ENCODE data around the gene TFDP1.

TFDP1 gene

GRCh38 chr13:113577881-113578435 is 6.6 kb upstream of the TFDP1 start:
- Histone ChIP-seq H3K9me3 (ENCODE audit: insufficient read depth, low read depth, low read length) (no peaks in the 10 kb centered on the region), H3K36me3 (ENCODE audit: control insufficient read depth in 1 of 2, insufficient read depth in 2 of 2, low read length in 2 of 2) (no peaks in the 10 kb centered on the region), H4K12ac (ENCODE audit: low read depth, low read length) (no peak overlapping the region), H3K79me2 (ENCODE audit: control insufficient read depth, insufficient read depth, low read length, poor library complexity) (no peaks in the 10 kb centered on the region), H2AFZ (ENCODE audit: insufficient read depth, low read length, poor library complexity) (no peak overlapping the region), H4K8ac (ENCODE audit: low read depth, low read length) (no peak overlapping the region), H2AK5ac (ENCODE audit: low read length) (no peak overlapping the region), H2BK120ac (ENCODE audit: insufficient read depth, low read length, poor library complexity) (no peak overlapping the region), H3K9ac (ENCODE audit: low read length) (no peak overlapping the region), H3K79me1 (ENCODE audit: low read length) (no peaks in the 10 kb centered on the region), H3K4me3 (ENCODE audit: low read depth, low read length) (no peak overlapping the region), H3K27ac (ENCODE audit: low read depth, low read length) (no peak overlapping the region), H3K4me1 (ENCODE audit: control insufficient read depth in 1 of 2, insufficient read depth in 2 of 2, low read length in 2 of 2) (no peaks in the 10 kb centered on the region), H3K14ac (ENCODE audit: low read length) (no peak overlapping the region), H2BK5ac (ENCODE audit: low read depth, low read length, poor library complexity) (no peak overlapping the region), H2BK12ac (ENCODE audit: low read length) (no peak overlapping the region), H3K4me2 (ENCODE audit: low read length) (no peak overlapping the region), H3K4ac (ENCODE audit: low read depth, low read length) (no peak overlapping the region), H3K18ac (ENCODE audit: low read length) (no peak overlapping the region), H3K27me3 (ENCODE audit: insufficient read depth, low read length) (no peaks in the 10 kb centered on the region), H4K91ac (ENCODE audit: low read depth, low read length) (no peak overlapping the region), H3K23ac (ENCODE audit: low read length) (no peak overlapping the region)
- no CpG with 5 or more reads among the region's 2 CpGs for WGBS (ENCODE audit: extremely low coverage, insufficient coverage, insufficient read length)
- DNase-seq, result no peak

- 83% methylated on average over 1 of the region's 8 CpGs for WGBS (ENCODE audit: extremely low coverage, insufficient coverage, insufficient read length)
- no peak overlapping the region for H3K27ac ChIP-seq (ENCODE audit: low read depth, low read length)
- H3K4me1 ChIP-seq (ENCODE audit: control insufficient read depth in 1 of 2, insufficient read depth in 2 of 2, low read length in 2 of 2), result peaks cover 0 to 3% of the 10 kb centered on the region in 2 experiments
- no peak overlapping the region for H2BK120ac ChIP-seq (ENCODE audit: insufficient read depth, low read length, poor library complexity)
- H2BK12ac ChIP-seq (ENCODE audit: low read length), result no peak overlapping the region
- no peak for DNase-seq
- no peaks in the 10 kb centered on the region for H3K27me3 ChIP-seq (ENCODE audit: insufficient read depth, low read length)
- H3K79me2 ChIP-seq (ENCODE audit: control insufficient read depth, insufficient read depth, low read length, poor library complexity), result peaks cover 3% of the 10 kb centered on the region
- no peaks in the 10 kb centered on the region for H3K79me1 ChIP-seq (ENCODE audit: low read length)
- no peaks in the 10 kb centered on the region for H3K36me3 ChIP-seq (ENCODE audit: control insufficient read depth in 1 of 2, insufficient read depth in 2 of 2, low read length in 2 of 2)
- H3K9me3 ChIP-seq (ENCODE audit: insufficient read depth, low read depth, low read length), result no peaks in the 10 kb centered on the region
- no peak overlapping the region for H4K91ac ChIP-seq (ENCODE audit: low read depth, low read length)
- H3K18ac ChIP-seq (ENCODE audit: low read length), result no peak overlapping the region
- H4K8ac ChIP-seq (ENCODE audit: low read depth, low read length), result no peak overlapping the region
- no peak overlapping the region for H3K4ac ChIP-seq (ENCODE audit: low read depth, low read length)
- H3K4me3 ChIP-seq (ENCODE audit: low read depth, low read length), result no peak overlapping the region
- no peak overlapping the region for H3K9ac ChIP-seq (ENCODE audit: low read length)
- H2AK5ac ChIP-seq (ENCODE audit: low read length), result no peak overlapping the region
- H3K23ac ChIP-seq (ENCODE audit: low read length), result no peak overlapping the region
- H4K12ac ChIP-seq (ENCODE audit: low read depth, low read length), result no peak overlapping the region
- no peak overlapping the region for H3K14ac ChIP-seq (ENCODE audit: low read length)
- H3K4me2 ChIP-seq (ENCODE audit: low read length), result no peak overlapping the region
- H2BK5ac ChIP-seq (ENCODE audit: low read depth, low read length, poor library complexity), result no peak overlapping the region
- no peak overlapping the region for H2AFZ ChIP-seq (ENCODE audit: insufficient read depth, low read length, poor library complexity)
These were observed 4.9 kb upstream of the TFDP1 start for GRCh38 chr13:113579686-113580085.

DNA sequence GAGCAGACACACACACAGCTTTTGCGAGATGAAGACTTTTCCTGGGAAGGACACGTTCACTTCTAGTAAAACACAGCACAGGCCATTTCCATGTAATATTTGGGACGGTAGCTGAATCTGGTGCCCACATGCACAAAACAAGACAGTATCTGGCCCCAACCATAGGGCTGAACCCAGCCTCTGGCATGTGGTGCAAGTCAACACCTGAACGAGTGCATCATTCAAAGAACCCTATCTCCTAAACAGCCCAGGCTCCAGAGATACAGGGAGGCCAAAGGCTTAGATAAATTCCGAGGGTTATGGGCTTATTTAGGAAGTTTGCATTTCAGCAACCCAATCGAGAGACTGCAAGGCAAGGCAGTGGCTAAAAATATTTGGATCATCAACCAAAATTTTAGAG is 2.7 kb upstream of the TFDP1 start:
- no peak overlapping the region for H3K27ac ChIP-seq (ENCODE audit: low read depth, low read length)
- no peak overlapping the region for H3K18ac ChIP-seq (ENCODE audit: low read length)
- H2AFZ ChIP-seq (ENCODE audit: insufficient read depth, low read length, poor library complexity), result no peak overlapping the region
- H2BK12ac ChIP-seq (ENCODE audit: low read length), result no peak overlapping the region
- no peak overlapping the region for H3K4ac ChIP-seq (ENCODE audit: low read depth, low read length)
- no peak overlapping the region for H3K4me3 ChIP-seq (ENCODE audit: low read depth, low read length)
- no peaks in the 10 kb centered on the region for H3K9me3 ChIP-seq (ENCODE audit: insufficient read depth, low read depth, low read length)
- H4K8ac ChIP-seq (ENCODE audit: low read depth, low read length), result no peak overlapping the region
- no peak overlapping the region for H2BK120ac ChIP-seq (ENCODE audit: insufficient read depth, low read length, poor library complexity)
- no peak overlapping the region for H3K9ac ChIP-seq (ENCODE audit: low read length)
- no peak overlapping the region for H3K23ac ChIP-seq (ENCODE audit: low read length)
- no peaks in the 10 kb centered on the region for H3K27me3 ChIP-seq (ENCODE audit: insufficient read depth, low read length)
- no CpG with 5 or more reads among the region's 6 CpGs for WGBS (ENCODE audit: extremely low coverage, insufficient coverage, insufficient read length)
- no peak overlapping the region for H3K4me2 ChIP-seq (ENCODE audit: low read length)
- H3K79me2 ChIP-seq (ENCODE audit: control insufficient read depth, insufficient read depth, low read length, poor library complexity), result peaks cover 7% of the 10 kb centered on the region
- H2BK5ac ChIP-seq (ENCODE audit: low read depth, low read length, poor library complexity), result no peak overlapping the region
- no peak overlapping the region for H4K91ac ChIP-seq (ENCODE audit: low read depth, low read length)
- H4K12ac ChIP-seq (ENCODE audit: low read depth, low read length), result no peak overlapping the region
- H3K4me1 ChIP-seq (ENCODE audit: control insufficient read depth in 1 of 2, insufficient read depth in 2 of 2, low read length in 2 of 2), result peaks cover 0 to 3% of the 10 kb centered on the region in 2 experiments
- no peak for DNase-seq
- H2AK5ac ChIP-seq (ENCODE audit: low read length), result no peak overlapping the region
- H3K36me3 ChIP-seq (ENCODE audit: control insufficient read depth in 1 of 2, insufficient read depth in 2 of 2, low read length in 2 of 2), result peaks cover 6 to 9% of the 10 kb centered on the region in 2 experiments
- no peak overlapping the region for H3K14ac ChIP-seq (ENCODE audit: low read length)
- H3K79me1 ChIP-seq (ENCODE audit: low read length), result no peaks in the 10 kb centered on the region

GRCh38 chr13:113582841-113583631 is 1.5 kb upstream of the TFDP1 start:
- H3K23ac ChIP-seq (ENCODE audit: low read length), result no peak overlapping the region

More at GRCh38 chr13:113582841-113583631, 1.5 kb upstream of the TFDP1 start:
- Histone ChIP-seq H3K79me2 (ENCODE audit: control insufficient read depth, insufficient read depth, low read length, poor library complexity) (peaks cover 10% of the 10 kb centered on the region), H3K79me1 (ENCODE audit: low read length) (no peaks in the 10 kb centered on the region), H3K4me1 (ENCODE audit: control insufficient read depth in 1 of 2, insufficient read depth in 2 of 2, low read length in 2 of 2) (peaks cover 0 to 3% of the 10 kb centered on the region in 2 experiments), H2BK12ac (ENCODE audit: low read length) (no peak overlapping the region), H4K91ac (ENCODE audit: low read depth, low read length) (no peak overlapping the region), H3K14ac (ENCODE audit: low read length) (no peak overlapping the region), H3K4me2 (ENCODE audit: low read length) (no peak overlapping the region), H2AK5ac (ENCODE audit: low read length) (no peak overlapping the region), H3K4ac (ENCODE audit: low read depth, low read length) (no peak overlapping the region), H3K9me3 (ENCODE audit: insufficient read depth, low read depth, low read length) (no peaks in the 10 kb centered on the region), H3K36me3 (ENCODE audit: control insufficient read depth in 1 of 2, insufficient read depth in 2 of 2, low read length in 2 of 2) (peaks cover 13 to 15% of the 10 kb centered on the region in 2 experiments), H2AFZ (ENCODE audit: insufficient read depth, low read length, poor library complexity) (no peak overlapping the region), H4K8ac (ENCODE audit: low read depth, low read length) (no peak overlapping the region), H4K12ac (ENCODE audit: low read depth, low read length) (no peak overlapping the region), H3K4me3 (ENCODE audit: low read depth, low read length) (no peak overlapping the region), H2BK5ac (ENCODE audit: low read depth, low read length, poor library complexity) (no peak overlapping the region), H3K27me3 (ENCODE audit: insufficient read depth, low read length) (no peaks in the 10 kb centered on the region), H3K27ac (ENCODE audit: low read depth, low read length) (no peak overlapping the region), H3K18ac (ENCODE audit: low read length) (no peak overlapping the region), H3K9ac (ENCODE audit: low read length) (no peak overlapping the region), H2BK120ac (ENCODE audit: insufficient read depth, low read length, poor library complexity) (no peak overlapping the region)
- WGBS (ENCODE audit: extremely low coverage, insufficient coverage, insufficient read length), result no CpG with 5 or more reads among the region's 38 CpGs
- DNase-seq, result no peak

Data from trophoblast cell (in vitro differentiated cells and primary cell).